Ectodermal cell (in vitro differentiated cells): ENCODE measurements around the gene PRR29.

Experiments used
- H3K27ac ChIP-seq: 2 replicates; pipeline ENCODE4 v1.7.0; 2013; ENCODE audit warnings: mild to moderate bottlenecking, low read depth, low read length; ENCODE audit not compliant: insufficient read depth, poor library complexity, severe bottlenecking
- H3K27me3 ChIP-seq: 2 replicates; pipeline ENCODE4 v1.7.0; 2013; ENCODE audit warnings: mild to moderate bottlenecking, low read length; ENCODE audit not compliant: insufficient read depth, control insufficient read depth, poor library complexity, severe bottlenecking
- H3K36me3 ChIP-seq: one replicate; pipeline ENCODE4 v1.7.0; 2013; ENCODE audit warnings: low read length; ENCODE audit not compliant: control insufficient read depth, insufficient read depth
- H3K4me1 ChIP-seq: one replicate; pipeline ENCODE4 v1.7.0; 2013; ENCODE audit warnings: low read length; ENCODE audit not compliant: control insufficient read depth, insufficient read depth
- H3K4me3 ChIP-seq: 2 replicates; pipeline ENCODE4 v1.7.0; 2013; ENCODE audit warnings: low read depth, low read length, control low read depth; ENCODE audit not compliant: insufficient read depth
- H3K9me3 ChIP-seq: 2 replicates; pipeline ENCODE4 v1.7.0; 2013; ENCODE audit warnings: mild to moderate bottlenecking, low read length, moderate library complexity; ENCODE audit not compliant: control insufficient read depth
- WGBS, 2 experiments: methylation state at CpG; one replicate each; pipeline ENCODE4 v1.1.7; 2013; ENCODE audit warnings: missing lambda C conversion rate in 2 of 2; 5-methylcytosine and 5-hydroxymethylcytosine counted together

Gene PRR29

GRCh38 chr17:64028874-64029464, 30.8 kb downstream of the PRR29 start:
- Histone ChIP-seq H3K27me3 (peaks cover 11% of the 10 kb centered on the region), H3K36me3 (no peaks in the 10 kb centered on the region), H3K9me3 (no peaks in the 10 kb centered on the region), H3K27ac (no peak overlapping the region), H3K4me3 (no peak overlapping the region), H3K4me1 (no peaks in the 10 kb centered on the region)
- WGBS, 2 experiments, result 43 to 66% methylated on average over 2 of the region's 3 CpGs

- no peaks in the 10 kb centered on the region for H3K9me3 ChIP-seq
- 75 to 88% methylated on average over 4 of the region's 4 CpGs for WGBS, 2 experiments
These were observed 33.9 kb downstream of the PRR29 start for GRCh38 chr17:64032081-64032480.

GRCh38 chr17:64036198-64036922, 38.2 kb downstream of the PRR29 start:
- H3K9me3 ChIP-seq, result no peaks in the 10 kb centered on the region
- no peaks in the 10 kb centered on the region for H3K36me3 ChIP-seq
- 80 to 84% methylated on average over 14 of the region's 14 CpGs for WGBS, 2 experiments
- H3K4me3 ChIP-seq, result no peak overlapping the region
- H3K27me3 ChIP-seq, result no peaks in the 10 kb centered on the region
- H3K27ac ChIP-seq, result no peak overlapping the region
- no peaks in the 10 kb centered on the region for H3K4me1 ChIP-seq

More at GRCh38 chr17:64032081-64032480, 33.9 kb downstream of the PRR29 start:
- H3K4me3 ChIP-seq, result no peak overlapping the region
- no peaks in the 10 kb centered on the region for H3K36me3 ChIP-seq
- H3K4me1 ChIP-seq, result no peaks in the 10 kb centered on the region
- no peak overlapping the region for H3K27ac ChIP-seq
- H3K27me3 ChIP-seq, result peaks cover 1% of the 10 kb centered on the region

GRCh38 chr17:64037180-64037579, 39.0 kb downstream of the PRR29 start:
- no peaks in the 10 kb centered on the region for H3K36me3 ChIP-seq
- 94 to 97% methylated on average over 6 of the region's 6 CpGs for WGBS, 2 experiments
- no peaks in the 10 kb centered on the region for H3K27me3 ChIP-seq
- no peak overlapping the region for H3K4me3 ChIP-seq
- H3K27ac ChIP-seq, result no peak overlapping the region
- no peaks in the 10 kb centered on the region for H3K9me3 ChIP-seq
- H3K4me1 ChIP-seq, result no peaks in the 10 kb centered on the region

GRCh38 chr17:64037802-64038201, 39.7 kb downstream of the PRR29 start:
- Histone ChIP-seq H3K27ac (no peak overlapping the region), H3K4me3 (no peak overlapping the region), H3K9me3 (no peaks in the 10 kb centered on the region), H3K4me1 (no peaks in the 10 kb centered on the region), H3K36me3 (no peaks in the 10 kb centered on the region), H3K27me3 (no peaks in the 10 kb centered on the region)
- 96 to 99% methylated on average over 5 of the region's 5 CpGs for WGBS, 2 experiments

- Histone ChIP-seq H3K4me3 (no peak overlapping the region), H3K4me1 (no peaks in the 10 kb centered on the region), H3K27me3 (no peaks in the 10 kb centered on the region), H3K27ac (no peak overlapping the region), H3K9me3 (no peaks in the 10 kb centered on the region), H3K36me3 (no peaks in the 10 kb centered on the region)
- 86 to 88% methylated on average over 16 of the region's 16 CpGs for WGBS, 2 experiments
These were observed 40.4 kb downstream of the PRR29 start for GRCh38 chr17:64038331-64039105.

GRCh38 chr17:64039106-64039400, 40.9 kb downstream of the PRR29 start:
- no peaks in the 10 kb centered on the region for H3K27me3 ChIP-seq
- H3K27ac ChIP-seq, result no peak overlapping the region
- H3K36me3 ChIP-seq, result no peaks in the 10 kb centered on the region
- no peak overlapping the region for H3K4me3 ChIP-seq
- H3K4me1 ChIP-seq, result no peaks in the 10 kb centered on the region
- H3K9me3 ChIP-seq, result no peaks in the 10 kb centered on the region
- 97 to 98% methylated on average over 3 of the region's 3 CpGs for WGBS, 2 experiments

GRCh38 chr17:64040206-64040605, 42.1 kb downstream of the PRR29 start:
- Histone ChIP-seq H3K9me3 (no peaks in the 10 kb centered on the region), H3K4me3 (no peak overlapping the region), H3K36me3 (no peaks in the 10 kb centered on the region), H3K27me3 (no peaks in the 10 kb centered on the region), H3K4me1 (no peaks in the 10 kb centered on the region), H3K27ac (no peak overlapping the region)
- 93 to 95% methylated on average over 6 of the region's 6 CpGs for WGBS, 2 experiments

- H3K36me3 ChIP-seq, result no peaks in the 10 kb centered on the region
These were observed 43.8 kb downstream of the PRR29 start for GRCh38 chr17:64041912-64042311.

GRCh38 chr17:64042700-64043485, 44.7 kb downstream of the PRR29 start:
- Histone ChIP-seq H3K27ac (no peak overlapping the region), H3K4me1 (no peaks in the 10 kb centered on the region), H3K36me3 (no peaks in the 10 kb centered on the region), H3K27me3 (no peaks in the 10 kb centered on the region), H3K9me3 (no peaks in the 10 kb centered on the region), H3K4me3 (no peak overlapping the region)
- WGBS, 2 experiments, result 95 to 96% methylated on average over 12 of the region's 12 CpGs

More at GRCh38 chr17:64041912-64042311, 43.8 kb downstream of the PRR29 start:
- Histone ChIP-seq H3K27ac (no peak overlapping the region), H3K4me1 (no peaks in the 10 kb centered on the region), H3K4me3 (no peak overlapping the region), H3K9me3 (no peaks in the 10 kb centered on the region), H3K27me3 (no peaks in the 10 kb centered on the region)
- 80 to 81% methylated on average over 11 of the region's 11 CpGs for WGBS, 2 experiments
